NCI-H345 treated with DMSO at 0.1 percent for 48 hours (cell line): ENCODE measurements around the gene EMCN.

Source experiments
- DNase-seq: peaks from one replicate; lab custom pipeline; 2025; ENCODE audit not compliant: unreplicated experiment; lab: John Stamatoyannopoulos, UW

The EMCN gene

GRCh38 chr4:100493756-100494155 is 24.1 kb downstream of the EMCN start:
- no peak for DNase-seq

GRCh38 chr4:100492129-100492528 is 25.7 kb downstream of the EMCN start:
- no peak for DNase-seq

GRCh38 chr4:100489305-100489704 is 28.5 kb downstream of the EMCN start:
- DNase-seq: no peak

GRCh38 chr4:100486496-100486895 is 31.3 kb downstream of the EMCN start:
- no peak for DNase-seq

- DNase-seq: no peak
These were observed 34.0 kb downstream of the EMCN start for GRCh38 chr4:100483796-100484195.

- DNase-seq: no peak
These were observed 37.9 kb downstream of the EMCN start for GRCh38 chr4:100479971-100480370.

- no peak for DNase-seq
These were observed 48.3 kb downstream of the EMCN start for GRCh38 chr4:100469555-100469954.

GRCh38 chr4:100466501-100466900 is 51.3 kb downstream of the EMCN start:
- no peak for DNase-seq

GRCh38 chr4:100461807-100462605 is 55.8 kb downstream of the EMCN start:
- DNase-seq: no peak

- DNase-seq: no peak
These were observed 67.4 kb downstream of the EMCN start for GRCh38 chr4:100450449-100450848.

- DNase-seq: no peak
These were observed 86.4 kb downstream of the EMCN start for GRCh38 chr4:100431416-100431815.

- DNase-seq: no peak
These were observed 87.4 kb downstream of the EMCN start for GRCh38 chr4:100430451-100430850.

GRCh38 chr4:100429616-100430015 is 88.2 kb downstream of the EMCN start:
- DNase-seq: no peak

- DNase-seq: no peak
These were observed 89.8 kb downstream of the EMCN start for GRCh38 chr4:100428051-100428450.

- DNase-seq: no peak
These were observed 93.4 kb downstream of the EMCN start for GRCh38 chr4:100424376-100424775.

- no peak for DNase-seq
These were observed 94.9 kb downstream of the EMCN start for GRCh38 chr4:100422894-100423293.

- no peak for DNase-seq
These were observed 96.4 kb downstream of the EMCN start for GRCh38 chr4:100421361-100421978.

GRCh38 chr4:100420571-100420970 is 97.3 kb downstream of the EMCN start:
- no peak for DNase-seq

- DNase-seq: no peak
These were observed 100.3 kb downstream of the EMCN start for GRCh38 chr4:100417565-100417964.

- no peak for DNase-seq
These were observed 103.6 kb downstream of the EMCN start for GRCh38 chr4:100414016-100414790.

GRCh38 chr4:100391863-100392262 is 126.0 kb downstream of the EMCN start:
- no peak for DNase-seq

- no peak for DNase-seq
These were observed 126.7 kb downstream of the EMCN start for GRCh38 chr4:100391086-100391485.
